Measurements from ENCODE around the gene OLFM2. TPM values are rescaled to one million over a fixed set of nuclear protein-coding genes. Genes with fewer than 3 reads are reported as not detected.

Gene OLFM2
- total RNA-seq, 1 donor from 2014 or later = 33.1 TPM

GRCh38 chr19:9883231-9883758, 53.0 kb downstream of the OLFM2 start:
- no peaks in the 10 kb centered on the region for H3K4me1 Mint-ChIP-seq (ENCODE audit: unreplicated experiment)
- H3K27me3 Mint-ChIP-seq = no peaks in the 10 kb centered on the region
- H3K4me3 Mint-ChIP-seq = no peak overlapping the region
- TF ChIP-seq, protein P1, sequence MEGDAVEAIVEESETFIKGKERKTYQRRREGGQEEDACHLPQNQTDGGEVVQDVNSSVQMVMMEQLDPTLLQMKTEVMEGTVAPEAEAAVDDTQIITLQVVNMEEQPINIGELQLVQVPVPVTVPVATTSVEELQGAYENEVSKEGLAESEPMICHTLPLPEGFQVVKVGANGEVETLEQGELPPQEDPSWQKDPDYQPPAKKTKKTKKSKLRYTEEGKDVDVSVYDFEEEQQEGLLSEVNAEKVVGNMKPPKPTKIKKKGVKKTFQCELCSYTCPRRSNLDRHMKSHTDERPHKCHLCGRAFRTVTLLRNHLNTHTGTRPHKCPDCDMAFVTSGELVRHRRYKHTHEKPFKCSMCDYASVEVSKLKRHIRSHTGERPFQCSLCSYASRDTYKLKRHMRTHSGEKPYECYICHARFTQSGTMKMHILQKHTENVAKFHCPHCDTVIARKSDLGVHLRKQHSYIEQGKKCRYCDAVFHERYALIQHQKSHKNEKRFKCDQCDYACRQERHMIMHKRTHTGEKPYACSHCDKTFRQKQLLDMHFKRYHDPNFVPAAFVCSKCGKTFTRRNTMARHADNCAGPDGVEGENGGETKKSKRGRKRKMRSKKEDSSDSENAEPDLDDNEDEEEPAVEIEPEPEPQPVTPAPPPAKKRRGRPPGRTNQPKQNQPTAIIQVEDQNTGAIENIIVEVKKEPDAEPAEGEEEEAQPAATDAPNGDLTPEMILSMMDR (conservative IDR thresholded peaks at IDR 0.05) = no peak
- no peak for DNase-seq (ENCODE audit: extremely low spot score, unreplicated experiment)
- H3K36me3 Mint-ChIP-seq = no peaks in the 10 kb centered on the region
- no peak overlapping the region for H3K27ac Mint-ChIP-seq
- H3K9me3 Mint-ChIP-seq = no peaks in the 10 kb centered on the region

- H3K4me1 Mint-ChIP-seq (ENCODE audit: unreplicated experiment) = no peaks in the 10 kb centered on the region
- no peaks in the 10 kb centered on the region for H3K9me3 Mint-ChIP-seq
- H3K27ac Mint-ChIP-seq = no peak overlapping the region
- H3K36me3 Mint-ChIP-seq = no peaks in the 10 kb centered on the region
- no peak overlapping the region for H3K4me3 Mint-ChIP-seq
- TF ChIP-seq, protein P1 (conservative IDR thresholded peaks at IDR 0.05) = no peak
- H3K27me3 Mint-ChIP-seq = no peaks in the 10 kb centered on the region
- no peak for DNase-seq (ENCODE audit: extremely low spot score, unreplicated experiment)
Measured at GRCh38 chr19:9881720-9882119, 54.6 kb downstream of the OLFM2 start.

GRCh38 chr19:9878511-9879196, 57.7 kb downstream of the OLFM2 start:
- DNase-seq (ENCODE audit: extremely low spot score, unreplicated experiment) = no peak
- Mint-ChIP-seq H3K27me3 (no peaks in the 10 kb centered on the region), H3K4me3 (no peak overlapping the region), H3K4me1 (ENCODE audit: unreplicated experiment) (peaks cover 12% of the 10 kb centered on the region), H3K9me3 (no peaks in the 10 kb centered on the region), H3K36me3 (no peaks in the 10 kb centered on the region), H3K27ac (no peak overlapping the region)
- TF ChIP-seq, protein P1 (conservative IDR thresholded peaks at IDR 0.05) = no peak

- Mint-ChIP-seq H3K36me3 (no peaks in the 10 kb centered on the region), H3K4me1 (ENCODE audit: unreplicated experiment) (peaks cover 12% of the 10 kb centered on the region), H3K9me3 (no peaks in the 10 kb centered on the region), H3K4me3 (no peak overlapping the region), H3K27ac (no peak overlapping the region), H3K27me3 (no peaks in the 10 kb centered on the region)
- no peak for DNase-seq (ENCODE audit: extremely low spot score, unreplicated experiment)
- TF ChIP-seq, protein P1 (conservative IDR thresholded peaks at IDR 0.05) = no peak
Measured at GRCh38 chr19:9877780-9878510, 58.4 kb downstream of the OLFM2 start.

GRCh38 chr19:9875796-9876195, 60.5 kb downstream of the OLFM2 start:
- Mint-ChIP-seq H3K27ac (peak overlapping the region; percentile 41), H3K36me3 (peaks cover 3% of the 10 kb centered on the region), H3K27me3 (no peaks in the 10 kb centered on the region), H3K4me1 (ENCODE audit: unreplicated experiment) (peaks cover 12% of the 10 kb centered on the region), H3K9me3 (no peaks in the 10 kb centered on the region), H3K4me3 (no peak overlapping the region)
- TF ChIP-seq, protein P1 (conservative IDR thresholded peaks at IDR 0.05) = no peak
- no peak for DNase-seq (ENCODE audit: extremely low spot score, unreplicated experiment)

All from type B pancreatic cell (in vitro differentiated cells).